NCI-H1930 (cell line): ENCODE results near the gene TBC1D2B.

ENCODE experiments used
- DNase-seq, 2 experiments: peaks; one replicate each; lab custom pipeline; 2025; lab: John Stamatoyannopoulos, UW

The TBC1D2B gene

DNA sequence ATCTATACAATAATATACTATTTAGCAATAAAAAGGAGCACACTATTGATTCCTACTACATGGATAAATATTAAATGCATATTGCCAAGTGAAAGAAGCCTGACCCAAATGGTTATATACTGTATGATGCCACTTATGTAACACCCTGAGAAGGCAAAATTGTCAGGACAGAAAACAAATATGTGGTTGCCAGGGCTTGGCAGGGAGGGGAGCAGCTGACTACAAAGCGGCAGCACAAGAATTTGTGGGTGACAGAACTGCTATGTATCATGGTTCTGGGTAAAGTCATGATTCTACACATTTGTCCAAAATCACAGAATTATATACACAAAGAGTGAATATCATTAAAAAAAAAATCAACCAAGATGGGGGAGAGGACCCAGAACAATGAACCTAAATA is 22.5 kb downstream of the TBC1D2B start:
- DNase-seq, result no peak

DNA sequence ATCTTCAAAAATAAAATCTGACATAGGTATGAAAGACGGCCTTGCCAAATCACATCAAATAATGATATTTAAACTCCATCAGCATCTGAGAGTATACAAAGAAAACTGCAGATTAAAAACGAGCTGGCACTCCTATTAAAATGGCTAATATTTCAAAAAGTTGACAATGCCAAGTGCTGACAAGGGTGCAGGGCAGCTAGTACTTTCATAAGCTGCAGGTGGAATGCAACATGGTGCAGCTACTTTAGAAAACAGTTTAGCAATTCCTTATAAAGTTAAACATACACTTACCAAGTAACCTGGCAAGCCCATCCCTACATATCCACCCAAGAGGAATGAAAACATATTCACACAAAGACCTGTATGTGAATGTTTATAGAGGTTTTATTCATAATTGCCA is 23.0 kb downstream of the TBC1D2B start:
- DNase-seq, result no peak

DNA sequence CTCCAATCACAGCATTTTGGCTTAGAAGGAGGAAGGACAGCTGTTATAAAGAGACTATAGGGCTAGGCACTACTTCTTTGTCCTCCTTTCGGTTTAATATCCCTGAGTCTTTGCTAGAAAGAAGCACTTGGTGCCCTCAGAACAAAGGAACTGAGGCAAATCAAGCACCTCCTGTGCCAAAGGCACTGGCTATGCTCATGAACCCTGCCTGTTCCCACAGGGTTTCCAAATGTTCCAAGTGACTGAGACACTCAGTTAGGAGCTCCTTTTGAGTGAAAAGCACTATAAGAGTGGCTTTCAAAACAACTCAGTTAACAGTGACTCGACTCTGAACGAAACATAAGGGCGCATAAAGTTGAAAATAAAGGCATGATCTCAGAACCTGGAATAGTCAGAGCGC is 25.0 kb downstream of the TBC1D2B start:
- no peak for DNase-seq

DNA sequence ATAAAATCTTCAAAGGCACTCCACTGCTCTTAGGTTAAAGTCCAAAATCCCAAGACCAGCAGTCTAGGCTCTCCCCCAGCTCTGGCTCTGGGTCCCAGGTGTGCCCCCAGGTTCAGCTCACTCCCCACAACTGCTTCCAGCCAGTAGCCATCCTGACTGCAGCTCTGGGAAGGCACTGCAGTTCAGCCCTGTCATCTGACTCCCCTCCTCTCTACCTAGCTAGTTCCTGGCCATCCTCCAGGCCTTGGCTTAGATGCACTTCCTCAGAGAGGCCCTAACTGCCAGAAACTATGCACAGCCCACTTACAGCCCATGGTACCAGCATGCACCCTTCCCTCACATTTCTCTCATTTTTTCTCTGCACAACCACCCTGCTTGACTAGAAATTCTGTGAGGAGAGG is 25.5 kb downstream of the TBC1D2B start:
- no peak for DNase-seq

DNA sequence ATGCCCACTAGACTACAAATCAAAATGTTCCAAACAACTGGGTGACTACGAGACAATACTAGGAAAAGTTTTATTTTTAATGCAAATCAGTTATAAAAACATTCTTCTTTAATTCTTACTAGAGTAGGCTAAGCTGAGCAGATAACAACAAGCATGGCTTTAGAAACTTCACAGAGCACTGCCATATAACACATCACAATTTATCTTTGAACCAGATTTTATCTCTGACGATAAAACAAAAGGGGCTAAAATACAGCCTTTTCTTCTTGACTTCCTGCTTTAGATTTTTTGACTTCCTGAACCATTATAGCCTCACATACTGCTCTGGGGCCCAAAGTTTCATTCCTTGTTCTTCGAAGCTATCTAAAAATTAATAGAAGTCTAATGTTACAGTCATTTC is 25.9 kb downstream of the TBC1D2B start:
- no peak for DNase-seq

DNA sequence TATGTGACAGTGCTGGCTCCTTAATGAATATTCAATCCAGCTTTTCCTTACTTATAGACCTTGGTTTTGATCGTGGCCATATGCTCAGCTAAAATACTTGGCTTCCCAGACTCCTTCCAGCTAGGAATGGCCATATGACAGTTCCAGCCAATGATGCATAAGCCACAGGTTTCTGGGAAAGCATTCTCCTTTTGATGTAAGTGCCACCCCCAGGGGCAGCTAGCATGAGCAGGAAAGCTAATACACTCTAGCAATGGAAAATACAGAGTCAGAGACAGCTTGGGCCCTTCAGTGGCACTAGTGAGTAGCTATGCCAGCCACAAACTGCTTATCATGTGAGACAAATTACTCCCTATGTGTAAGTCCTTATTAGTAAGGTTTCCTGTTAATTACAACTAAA is 26.7 kb downstream of the TBC1D2B start:
- DNase-seq, result no peak

DNA sequence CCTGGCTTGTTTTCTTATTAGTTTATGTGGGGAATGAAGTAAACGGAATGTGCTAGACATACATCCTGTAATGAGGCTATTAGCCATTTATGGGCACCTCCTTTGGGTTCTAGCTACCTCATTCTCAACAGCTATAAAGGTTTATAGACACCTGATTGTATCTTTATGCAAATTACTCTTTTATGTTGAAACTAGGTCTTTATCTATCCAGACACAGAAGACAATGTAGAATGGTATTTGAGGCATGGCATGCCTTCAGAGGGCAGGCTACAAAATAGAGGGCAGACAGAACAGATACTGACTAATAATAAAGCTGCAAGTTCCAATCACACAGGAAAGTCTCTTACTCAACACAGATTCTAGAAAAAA is 27.1 kb downstream of the TBC1D2B start:
- no peak for DNase-seq

DNA sequence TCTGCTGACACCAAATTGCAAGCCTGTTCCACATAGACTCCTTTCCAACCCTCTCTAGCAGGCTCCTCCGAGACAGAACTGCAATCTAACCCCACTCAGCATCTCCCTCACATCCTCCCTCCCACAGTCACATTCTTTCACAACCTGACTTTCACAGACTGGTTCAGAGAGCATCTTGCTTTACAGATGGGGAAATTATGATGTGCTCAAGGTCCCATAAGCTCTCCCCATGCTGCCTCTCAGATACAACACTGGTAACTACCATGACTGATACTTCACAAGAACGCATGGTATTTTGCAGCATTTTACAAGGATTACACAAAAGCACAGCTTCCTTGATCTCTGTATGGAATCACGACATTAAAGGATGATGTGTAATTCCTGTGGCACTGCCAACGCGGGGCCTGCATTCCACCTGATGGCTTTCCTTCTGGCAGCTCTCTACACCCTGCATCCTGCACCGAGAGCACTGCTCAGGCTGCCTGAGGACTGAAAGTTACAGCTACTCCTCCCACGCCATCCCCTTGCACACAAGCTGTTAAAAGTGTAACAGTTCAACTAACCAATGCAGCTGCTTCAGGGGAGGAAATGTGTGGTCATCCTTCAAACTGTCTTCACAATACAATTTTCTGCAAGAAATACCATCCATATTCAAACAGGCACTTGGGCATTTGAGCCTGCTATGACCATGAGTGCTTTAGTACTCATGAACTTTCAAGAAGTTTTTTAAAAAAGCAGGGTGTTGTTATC is 27.6 kb downstream of the TBC1D2B start:
- no peak for DNase-seq

DNA sequence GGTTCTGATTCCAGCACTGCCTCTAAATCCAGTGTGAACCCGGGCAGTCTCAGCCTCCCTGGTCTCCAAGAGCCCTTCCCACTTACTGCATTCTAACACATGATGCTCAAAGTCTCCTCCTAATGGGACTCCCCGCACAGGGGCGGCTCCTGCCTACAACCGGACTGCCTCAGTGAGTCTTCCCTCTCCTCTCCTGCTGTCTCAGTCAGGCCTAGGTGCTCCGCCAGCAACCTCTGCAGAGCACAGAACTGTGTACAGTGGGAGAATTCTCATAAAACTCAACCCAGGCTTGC is 28.9 kb downstream of the TBC1D2B start:
- DNase-seq, result no peak

DNA sequence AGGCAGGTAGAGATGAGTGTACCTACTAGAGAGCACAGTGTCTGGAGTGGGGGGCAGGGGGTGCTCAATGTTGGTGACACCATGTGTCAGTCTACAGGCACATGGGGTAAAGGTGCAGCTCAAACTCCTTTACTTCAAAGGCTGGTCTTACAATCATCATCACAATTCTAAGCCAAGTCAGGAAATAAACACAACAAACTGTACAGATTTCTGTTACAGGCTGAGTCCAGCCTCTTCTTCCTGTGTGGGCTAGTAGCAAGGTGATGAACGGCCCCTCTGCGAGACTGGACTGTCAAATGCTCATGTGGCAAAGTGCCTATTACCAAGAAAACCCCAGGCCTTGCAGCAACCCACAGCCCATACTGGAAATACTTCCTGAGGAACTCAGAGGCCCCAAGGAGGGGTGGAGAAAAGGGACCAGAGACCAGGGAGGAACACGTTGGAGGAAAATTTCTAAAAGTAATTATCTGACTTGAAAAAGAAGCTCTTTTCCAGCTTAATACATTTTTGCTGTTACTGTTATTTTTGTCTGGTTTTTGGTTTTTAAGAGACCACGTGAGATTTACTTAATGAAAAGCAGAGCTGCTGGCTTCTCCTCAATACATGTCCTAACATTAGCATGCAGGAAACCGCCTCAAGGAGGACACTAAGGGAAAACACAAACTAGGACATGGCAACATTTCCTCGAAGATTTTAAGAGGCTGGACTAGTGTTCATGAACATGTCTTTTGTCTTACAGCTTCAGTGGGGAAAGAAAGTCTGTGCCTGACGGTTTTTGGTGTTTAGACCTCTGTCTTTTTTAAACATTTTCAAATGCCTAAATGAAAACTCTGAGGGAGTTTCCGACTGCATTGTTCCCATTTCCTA is 29.5 kb downstream of the TBC1D2B start:
- no peak for DNase-seq

DNA sequence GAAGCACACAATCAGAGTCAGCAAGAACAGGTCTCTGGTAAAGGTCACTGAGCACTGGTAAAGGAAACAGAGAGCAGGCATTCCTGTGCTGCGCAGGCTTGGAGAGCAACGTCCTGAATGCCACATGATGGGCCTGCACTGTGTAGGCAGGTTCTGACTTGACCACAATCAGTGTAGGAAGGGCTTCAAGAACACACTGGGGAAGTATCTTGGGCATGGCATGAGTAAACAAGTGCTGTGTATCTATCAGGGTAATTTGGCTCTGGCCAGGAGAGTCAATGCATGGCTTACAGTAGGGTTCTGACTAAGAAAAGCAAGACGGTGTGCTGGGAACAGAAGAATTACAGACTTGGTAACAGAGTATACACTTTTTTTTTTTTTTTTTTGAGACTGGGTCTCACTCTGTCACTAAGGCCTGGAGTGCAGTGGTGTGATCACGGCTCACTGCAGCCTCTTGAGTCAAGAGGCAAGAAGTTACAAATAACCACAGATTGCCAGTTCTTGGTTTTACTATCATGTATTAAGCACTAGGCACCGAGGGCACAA is 30.6 kb downstream of the TBC1D2B start:
- DNase-seq, result no peak

DNA sequence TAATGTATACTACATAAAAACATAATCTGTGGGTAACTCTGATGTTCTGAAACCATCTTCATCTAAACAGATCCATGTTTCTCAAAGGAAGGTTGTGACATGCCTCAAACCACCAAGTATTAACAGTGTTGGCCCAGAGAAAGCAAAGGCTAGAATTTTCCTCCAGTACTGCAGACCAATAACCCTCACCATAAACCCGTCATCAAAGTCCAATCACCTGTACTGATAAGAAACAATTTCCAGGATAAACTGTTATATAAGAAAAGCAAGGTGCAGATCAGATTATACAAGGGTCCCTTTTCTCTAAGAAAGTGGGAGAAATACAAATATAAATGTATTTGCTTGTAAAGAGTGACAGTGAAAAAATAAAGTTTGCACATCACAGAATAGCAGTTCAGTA is 32.3 kb downstream of the TBC1D2B start:
- no peak for DNase-seq

DNA sequence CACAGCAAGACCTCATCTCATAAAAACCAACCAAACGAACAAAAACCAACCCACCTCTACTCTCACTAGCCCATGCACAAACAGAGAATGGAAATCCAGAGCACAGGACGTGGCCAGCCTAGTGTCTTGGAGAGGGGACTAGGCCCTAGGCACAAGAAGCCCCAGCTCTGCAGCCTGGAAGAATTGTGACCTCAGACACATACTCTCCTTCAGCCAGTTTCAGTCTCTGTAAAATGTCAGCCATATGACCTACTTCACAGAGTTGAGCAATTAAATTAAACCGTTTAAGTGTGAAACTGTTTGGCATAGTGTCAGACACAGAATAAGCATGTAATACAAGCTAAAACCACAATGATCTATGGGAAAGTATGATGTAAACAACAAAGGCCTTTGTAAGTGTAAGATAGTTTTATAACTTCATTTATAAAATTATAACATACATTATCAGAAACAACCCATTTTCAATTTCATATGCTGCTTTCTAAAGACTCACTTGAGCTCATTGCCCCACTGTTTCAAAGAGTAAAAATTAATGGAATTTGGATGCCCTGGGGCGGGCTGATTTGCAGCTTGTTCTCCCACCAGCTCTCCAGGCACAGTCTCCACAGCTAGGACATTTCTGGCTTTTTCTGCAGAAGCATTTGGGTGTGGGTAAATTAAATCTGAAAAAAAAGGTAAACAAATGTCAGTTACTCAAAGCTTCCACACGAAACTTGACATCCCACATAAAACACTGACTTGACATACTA is 32.9 kb downstream of the TBC1D2B start:
- DNase-seq, result no peak

DNA sequence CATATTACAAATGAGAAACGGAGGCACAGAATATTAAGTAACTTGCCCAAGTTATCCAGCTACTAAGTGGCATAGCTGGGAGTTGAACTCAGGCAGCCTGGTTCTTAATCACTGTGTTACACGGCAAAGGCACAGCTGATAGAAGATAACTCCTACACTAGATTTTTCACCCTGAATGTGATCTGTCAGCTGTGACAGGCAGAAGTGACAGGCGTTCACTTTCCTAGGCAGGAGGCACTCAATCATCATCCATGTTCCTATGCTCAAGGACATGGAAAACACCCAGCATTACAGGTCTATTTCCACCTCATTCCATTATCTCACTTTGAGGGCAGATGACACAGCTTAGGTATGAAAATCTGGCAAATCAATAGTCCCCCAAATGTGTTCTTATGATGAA is 35.6 kb downstream of the TBC1D2B start:
- DNase-seq, result no peak

DNA sequence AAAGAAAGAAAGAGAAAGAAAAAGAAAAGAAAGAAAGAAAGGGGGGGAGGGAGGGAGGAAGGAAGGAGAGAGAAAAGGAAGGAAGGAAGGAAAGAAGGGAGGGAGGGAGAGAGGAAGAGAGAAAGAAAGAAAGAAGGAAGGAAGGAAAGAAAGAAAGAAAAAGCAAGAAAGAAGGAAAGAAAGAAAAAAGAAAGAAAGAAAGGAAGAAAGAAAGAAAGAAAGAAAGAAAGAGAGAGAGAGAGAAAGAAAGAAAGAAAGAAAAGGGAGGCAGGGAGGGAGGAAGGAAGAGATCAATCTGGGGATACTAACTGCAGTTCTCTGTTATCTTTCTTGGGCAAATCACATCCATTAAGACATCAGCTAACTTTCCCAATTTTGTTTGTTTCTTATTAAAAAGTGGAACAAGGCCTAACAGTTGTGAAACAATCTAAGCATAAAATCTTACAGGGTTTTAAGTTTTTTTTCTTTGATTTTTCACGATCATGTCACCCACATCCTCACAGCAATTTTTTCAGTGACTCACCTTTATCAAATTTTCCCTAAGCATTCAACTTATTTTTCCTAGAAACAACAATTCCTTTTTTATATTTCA is 36.8 kb downstream of the TBC1D2B start:
- DNase-seq, result no peak

DNA sequence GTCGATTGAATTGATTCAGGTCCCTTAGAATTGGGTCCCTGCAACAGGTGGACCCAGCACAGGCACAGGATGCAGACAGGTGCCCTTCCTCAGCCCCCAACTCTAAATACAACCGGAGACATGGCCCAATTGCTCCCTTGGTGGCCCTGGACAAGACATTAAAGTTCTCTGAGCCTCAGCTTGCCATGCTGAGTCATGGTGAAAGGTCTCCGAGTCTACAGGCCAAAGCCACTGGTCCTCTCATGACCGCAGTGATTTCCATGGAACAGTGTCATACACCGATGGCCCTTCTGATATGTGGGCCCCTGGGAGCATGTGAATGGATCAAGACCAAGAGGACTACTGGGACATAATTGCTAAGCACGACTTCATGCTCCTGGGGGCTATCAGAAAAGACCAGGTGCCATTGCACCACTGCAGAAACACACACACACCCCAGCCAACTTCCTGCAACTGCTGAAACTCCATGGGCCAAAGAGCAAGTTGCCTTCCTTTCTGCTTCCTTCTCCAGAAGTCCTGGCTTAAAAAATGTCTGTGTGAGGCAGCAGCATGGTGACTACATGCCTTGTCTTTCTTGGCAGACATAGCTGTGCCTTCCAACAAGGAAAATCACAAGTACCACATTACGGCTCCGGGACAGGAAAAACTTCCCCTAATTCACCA is 38.8 kb downstream of the TBC1D2B start:
- no peak for DNase-seq

DNA sequence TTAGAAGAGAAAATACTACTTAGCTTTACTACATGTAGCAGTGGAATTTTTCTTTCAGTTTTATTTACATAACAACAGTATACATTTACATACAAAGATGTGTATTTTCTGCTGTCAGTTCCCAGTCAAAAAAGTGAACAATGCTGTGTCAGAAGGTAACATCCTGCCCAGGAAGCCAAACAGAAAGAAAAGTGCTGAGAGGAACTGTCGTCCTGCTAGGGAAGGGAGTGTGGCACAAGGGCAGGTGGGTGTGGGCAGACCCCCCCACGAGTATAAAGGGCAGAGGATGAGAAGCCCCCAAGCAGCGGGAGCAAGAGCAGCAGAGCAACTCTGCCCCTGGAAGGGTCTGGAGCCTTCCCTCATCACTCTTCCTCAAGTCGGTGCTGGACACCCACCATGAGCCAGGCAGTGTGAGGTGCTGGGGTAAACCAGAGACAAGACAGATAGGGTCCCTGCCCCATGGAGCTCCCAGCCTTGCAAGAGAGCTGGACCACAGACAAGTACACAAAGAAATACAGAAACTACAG is 39.7 kb downstream of the TBC1D2B start:
- no peak for DNase-seq

DNA sequence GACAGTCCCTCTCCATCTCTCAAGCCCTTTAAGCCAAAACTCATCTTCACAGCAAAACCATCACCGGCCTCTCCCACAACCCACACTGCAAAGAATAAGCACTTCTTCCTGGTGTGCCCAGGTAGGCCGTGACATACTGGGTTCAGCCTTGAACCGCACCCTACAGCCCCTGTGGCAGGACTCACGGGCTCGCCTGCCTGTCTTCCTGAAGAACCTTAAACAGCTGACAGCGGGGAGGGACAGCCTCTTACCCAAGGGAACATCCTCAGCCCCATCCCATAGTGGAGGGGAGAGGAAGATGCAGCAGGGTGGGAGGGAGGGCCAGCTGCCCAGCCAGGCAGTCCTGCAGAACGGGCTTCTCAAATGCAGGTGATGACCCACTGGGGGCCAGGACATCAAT is 40.2 kb downstream of the TBC1D2B start:
- no peak for DNase-seq

DNA sequence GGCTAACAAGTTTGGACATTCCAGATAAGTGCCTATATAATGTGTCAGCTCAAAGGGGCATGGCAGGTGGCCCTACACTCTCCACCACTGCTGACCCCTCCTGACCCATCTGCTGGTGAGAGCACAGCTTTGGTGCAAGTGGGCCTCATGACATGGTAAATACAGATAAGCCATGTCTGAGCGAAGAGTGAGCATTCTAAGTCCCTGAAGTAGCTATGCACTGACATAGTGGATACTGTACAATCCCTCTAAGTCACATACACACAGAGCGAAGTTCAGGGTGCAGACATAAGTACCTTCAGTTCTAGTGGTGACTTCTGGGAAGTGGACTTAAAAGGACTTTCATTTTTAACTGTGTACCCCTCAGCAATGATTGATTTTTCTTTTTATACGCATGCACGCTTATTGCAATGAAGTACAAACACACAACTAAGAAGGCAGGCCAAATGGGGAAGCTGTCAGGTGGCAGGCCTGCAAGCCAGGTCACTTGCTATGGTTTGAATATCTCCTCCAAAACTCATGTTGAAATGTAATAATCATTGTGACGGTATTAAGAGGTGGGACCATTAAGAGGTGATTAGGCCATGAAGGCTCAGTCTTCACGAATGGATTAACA is 41.5 kb downstream of the TBC1D2B start:
- DNase-seq, result no peak

DNA sequence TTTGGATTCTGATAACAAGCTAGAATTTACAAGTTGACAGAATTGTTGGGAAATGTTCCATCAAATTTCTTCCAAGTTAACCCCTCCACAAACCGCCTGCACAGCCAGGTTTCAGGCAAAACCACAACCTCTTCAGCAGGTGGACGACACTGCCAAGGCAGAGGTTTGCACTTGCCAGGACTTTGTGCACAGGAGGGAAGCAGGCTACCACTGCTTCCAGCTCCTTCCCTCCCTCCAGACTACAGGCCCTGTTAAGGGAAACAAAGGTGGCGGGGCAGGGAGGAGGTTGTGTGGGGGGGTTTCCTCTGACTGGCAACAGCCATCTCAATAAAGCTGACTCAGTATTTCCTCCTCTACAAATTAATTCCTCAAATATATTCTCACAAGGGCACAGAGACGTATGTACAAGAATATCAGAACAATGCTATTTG is 42.2 kb downstream of the TBC1D2B start:
- no peak for DNase-seq
